Gastroesophageal sphincter (tissue), 3 donors: ENCODE measurements around the gene RMND5A.

ENCODE experiments used
- CTCF ChIP-seq, 4 experiments: fragments of 200-600 bp in 2 of 4; fragments of 450-650 bp in 2 of 4; sonication (generic) in 1 of 4; IDR thresholded peaks; one replicate each; pipeline ENCODE4 v1.5.1; 2017 to 2019; ENCODE audit warnings: antibody characterized with exemption in 4 of 4, mild to moderate bottlenecking in 2 of 4, moderate library complexity in 2 of 4
- EP300 ChIP-seq: sonication (generic); formaldehyde crosslinking; IDR thresholded peaks from one replicate; pipeline ENCODE4 v1.6.1; 2017; ENCODE audit warnings: antibody characterized with exemption, mild to moderate bottlenecking
- POLR2A ChIP-seq, 2 donors: fragments of 450-650 bp; IDR thresholded peaks; one replicate each; pipeline ENCODE4 v1.6.1; 2017; ENCODE audit warnings: antibody characterized with exemption in 2 of 2, mild to moderate bottlenecking in 2 of 2, moderate library complexity in 1 of 2
- POLR2AphosphoS5 ChIP-seq: sonication (generic); formaldehyde crosslinking; IDR thresholded peaks from one replicate; pipeline ENCODE4 v1.6.1; 2017; ENCODE audit warnings: antibody characterized with exemption

- no peak for TF ChIP-seq CTCF (IDR thresholded peaks at IDR 0.05)
- no peak for TF ChIP-seq POLR2AphosphoS5
- no peak for TF ChIP-seq POLR2A (IDR thresholded peaks at IDR 0.05)
- no peak for TF ChIP-seq EP300
Observed at GRCh38 chr2:86781363-86781762, 61.3 kb downstream of the RMND5A start.
